ENCODE measurements around the gene CCDC187.
"Not testable (repeated sequence)": the region's sequence is repeated elsewhere in the genome, so short reads cannot be mapped to it uniquely, and the experiment has no call there.

CCDC187 gene

GRCh38 chr9:136326761-136327303 lies 22.9 kb upstream of the CCDC187 start:
- DNase-seq (ENCODE audit: low read depth) = no peak

GRCh38 chr9:136326061-136326760 lies 22.3 kb upstream of the CCDC187 start:
- DNase-seq (ENCODE audit: low read depth) = peak; percentile 73

- no peak for DNase-seq (ENCODE audit: low read depth)
These were observed 21.5 kb upstream of the CCDC187 start for GRCh38 chr9:136325358-136325757.

- no peak for DNase-seq (ENCODE audit: low read depth)
These were observed 20.8 kb upstream of the CCDC187 start for GRCh38 chr9:136324501-136325300.

- DNase-seq (ENCODE audit: low read depth) = no peak
These were observed 19.5 kb upstream of the CCDC187 start for GRCh38 chr9:136323371-136323789.

- DNase-seq (ENCODE audit: low read depth) = no peak
These were observed 18.9 kb upstream of the CCDC187 start for GRCh38 chr9:136322756-136323330.

- no peak for DNase-seq (ENCODE audit: low read depth)
These were observed 17.7 kb upstream of the CCDC187 start for GRCh38 chr9:136321561-136321960.

GRCh38 chr9:136320972-136321371 lies 17.1 kb upstream of the CCDC187 start:
- DNase-seq (ENCODE audit: low read depth) = not testable (repeated sequence)

GRCh38 chr9:136319955-136320354 lies 16.1 kb upstream of the CCDC187 start:
- not testable (repeated sequence) for DNase-seq (ENCODE audit: low read depth)

- DNase-seq (ENCODE audit: low read depth) = not testable (repeated sequence)
These were observed 15.3 kb upstream of the CCDC187 start for GRCh38 chr9:136319244-136319643.

GRCh38 chr9:136318776-136319241 lies 14.9 kb upstream of the CCDC187 start:
- no peak for DNase-seq (ENCODE audit: low read depth)

- no peak for DNase-seq (ENCODE audit: low read depth)
These were observed 14.3 kb upstream of the CCDC187 start for GRCh38 chr9:136318111-136318775.

- DNase-seq (ENCODE audit: low read depth) = no peak
These were observed 13.8 kb upstream of the CCDC187 start for GRCh38 chr9:136317695-136318094.

GRCh38 chr9:136316896-136317676 lies 13.2 kb upstream of the CCDC187 start:
- DNase-seq (ENCODE audit: low read depth) = no peak

- no peak for DNase-seq (ENCODE audit: low read depth)
These were observed 12.4 kb upstream of the CCDC187 start for GRCh38 chr9:136316271-136316751.

GRCh38 chr9:136314944-136315343 lies 11.1 kb upstream of the CCDC187 start:
- DNase-seq (ENCODE audit: low read depth) = no peak

GRCh38 chr9:136314056-136314416 lies 10.1 kb upstream of the CCDC187 start:
- DNase-seq (ENCODE audit: low read depth) = no peak

GRCh38 chr9:136313111-136314055 lies 9.5 kb upstream of the CCDC187 start:
- DNase-seq (ENCODE audit: low read depth) = no peak

GRCh38 chr9:136312436-136312835 lies 8.5 kb upstream of the CCDC187 start:
- DNase-seq (ENCODE audit: low read depth) = peak; percentile 68

GRCh38 chr9:136312009-136312375 lies 8.1 kb upstream of the CCDC187 start:
- DNase-seq (ENCODE audit: low read depth) = no peak

Measured in ELR (cell line).